Measurements from ENCODE around the gene TAC3.
"Not testable (repeated sequence)": the region's sequence is repeated elsewhere in the genome, so short reads cannot be mapped to it uniquely, and the experiment has no call there.

TAC3 gene

GRCh38 chr12:57025196-57025595 is 8.9 kb upstream of the TAC3 start:
- no peaks in the 10 kb centered on the region for H3K36me3 ChIP-seq (ENCODE audit: insufficient read depth, low read length)
- H3K9me3 ChIP-seq (ENCODE audit: control insufficient read depth, insufficient read depth, low read length) = no peaks in the 10 kb centered on the region
- no peak overlapping the region for H3K9ac ChIP-seq (ENCODE audit: low read depth, low read length)
- peaks cover 5% of the 10 kb centered on the region; the same call in 1 of the 2 replicates for H3K4me1 ChIP-seq (ENCODE audit: insufficient read depth, low read length)

GRCh38 chr12:57022324-57022723 is 6.0 kb upstream of the TAC3 start:
- H3K9ac ChIP-seq (ENCODE audit: low read depth, low read length); H3K4me1 ChIP-seq (ENCODE audit: insufficient read depth, low read length); H3K9me3 ChIP-seq (ENCODE audit: control insufficient read depth, insufficient read depth, low read length); H3K36me3 ChIP-seq (ENCODE audit: insufficient read depth, low read length): not testable (repeated sequence)

GRCh38 chr12:57019983-57020719 is 3.8 kb upstream of the TAC3 start:
- H3K36me3 ChIP-seq (ENCODE audit: insufficient read depth, low read length) = no peaks in the 10 kb centered on the region

GRCh38 chr12:57018906-57019305 is 2.6 kb upstream of the TAC3 start:
- H3K36me3 ChIP-seq (ENCODE audit: insufficient read depth, low read length) = no peaks in the 10 kb centered on the region
- H3K9me3 ChIP-seq (ENCODE audit: control insufficient read depth, insufficient read depth, low read length) = no peaks in the 10 kb centered on the region
- H3K9ac ChIP-seq (ENCODE audit: low read depth, low read length) = no peak overlapping the region
- peaks cover 6% of the 10 kb centered on the region; the same call in 1 of the 2 replicates for H3K4me1 ChIP-seq (ENCODE audit: insufficient read depth, low read length)

More at GRCh38 chr12:57019983-57020719, 3.8 kb upstream of the TAC3 start:
- Histone ChIP-seq H3K9ac (ENCODE audit: low read depth, low read length) (no peak overlapping the region), H3K4me1 (ENCODE audit: insufficient read depth, low read length) (peaks cover 6% of the 10 kb centered on the region; the same call in 1 of the 2 replicates), H3K9me3 (ENCODE audit: control insufficient read depth, insufficient read depth, low read length) (no peaks in the 10 kb centered on the region)

GRCh38 chr12:57018353-57018752 is 2.0 kb upstream of the TAC3 start:
- H3K4me1 ChIP-seq (ENCODE audit: insufficient read depth, low read length); H3K9me3 ChIP-seq (ENCODE audit: control insufficient read depth, insufficient read depth, low read length); H3K9ac ChIP-seq (ENCODE audit: low read depth, low read length); H3K36me3 ChIP-seq (ENCODE audit: insufficient read depth, low read length): not testable (repeated sequence)

- no peaks in the 10 kb centered on the region for H3K9me3 ChIP-seq (ENCODE audit: control insufficient read depth, insufficient read depth, low read length)
- H3K4me1 ChIP-seq (ENCODE audit: insufficient read depth, low read length) = peaks cover 20% of the 10 kb centered on the region
- H3K36me3 ChIP-seq (ENCODE audit: insufficient read depth, low read length) = no peaks in the 10 kb centered on the region
- no peak overlapping the region for H3K9ac ChIP-seq (ENCODE audit: low read depth, low read length)
These were observed 3.5 kb downstream of the TAC3 start for GRCh38 chr12:57012600-57013465.

GRCh38 chr12:57011438-57012424 is 4.6 kb downstream of the TAC3 start:
- Histone ChIP-seq H3K9me3 (ENCODE audit: control insufficient read depth, insufficient read depth, low read length) (no peaks in the 10 kb centered on the region), H3K36me3 (ENCODE audit: insufficient read depth, low read length) (no peaks in the 10 kb centered on the region), H3K9ac (ENCODE audit: low read depth, low read length) (no peak overlapping the region), H3K4me1 (ENCODE audit: insufficient read depth, low read length) (peaks cover 20% of the 10 kb centered on the region)

- no peak overlapping the region for H3K9ac ChIP-seq (ENCODE audit: low read depth, low read length)
- no peaks in the 10 kb centered on the region for H3K9me3 ChIP-seq (ENCODE audit: control insufficient read depth, insufficient read depth, low read length)
- H3K36me3 ChIP-seq (ENCODE audit: insufficient read depth, low read length) = no peaks in the 10 kb centered on the region
- H3K4me1 ChIP-seq (ENCODE audit: insufficient read depth, low read length) = peaks cover 15% of the 10 kb centered on the region
These were observed 5.6 kb downstream of the TAC3 start for GRCh38 chr12:57010627-57011247.

GRCh38 chr12:57009949-57010626 is 6.2 kb downstream of the TAC3 start:
- no peak overlapping the region for H3K9ac ChIP-seq (ENCODE audit: low read depth, low read length)
- H3K4me1 ChIP-seq (ENCODE audit: insufficient read depth, low read length) = peaks cover 18% of the 10 kb centered on the region
- H3K36me3 ChIP-seq (ENCODE audit: insufficient read depth, low read length) = no peaks in the 10 kb centered on the region
- no peaks in the 10 kb centered on the region for H3K9me3 ChIP-seq (ENCODE audit: control insufficient read depth, insufficient read depth, low read length)

- Histone ChIP-seq H3K9me3 (ENCODE audit: control insufficient read depth, insufficient read depth, low read length) (no peaks in the 10 kb centered on the region), H3K36me3 (ENCODE audit: insufficient read depth, low read length) (peaks cover 3% of the 10 kb centered on the region; the same call in 1 of the 2 replicates), H3K9ac (ENCODE audit: low read depth, low read length) (no peak overlapping the region), H3K4me1 (ENCODE audit: insufficient read depth, low read length) (peaks cover 19% of the 10 kb centered on the region)
These were observed 8.2 kb downstream of the TAC3 start for GRCh38 chr12:57008178-57008577.

GRCh38 chr12:57006809-57007475 is 9.4 kb downstream of the TAC3 start:
- Histone ChIP-seq H3K9me3 (ENCODE audit: control insufficient read depth, insufficient read depth, low read length) (no peaks in the 10 kb centered on the region), H3K9ac (ENCODE audit: low read depth, low read length) (no peak overlapping the region), H3K36me3 (ENCODE audit: insufficient read depth, low read length) (peaks cover 3% of the 10 kb centered on the region; the same call in 1 of the 2 replicates), H3K4me1 (ENCODE audit: insufficient read depth, low read length) (peaks cover 19% of the 10 kb centered on the region)

- Histone ChIP-seq H3K36me3 (ENCODE audit: insufficient read depth, low read length) (peaks cover 9% of the 10 kb centered on the region), H3K4me1 (ENCODE audit: insufficient read depth, low read length) (peaks cover 19% of the 10 kb centered on the region), H3K9me3 (ENCODE audit: control insufficient read depth, insufficient read depth, low read length) (no peaks in the 10 kb centered on the region), H3K9ac (ENCODE audit: low read depth, low read length) (peak within 1 kb of the TSS; percentile 85)
These were observed 10.1 kb downstream of the TAC3 start, which contains the start of gene ZBTB39 for GRCh38 chr12:57005980-57006808. TSS of gene ZBTB39 (minus strand) at chr12:57006546. CDS start at chr12:57004917, 1,629 bp downstream.
